ENCODE results near the gene EVA1A. TPM values are rescaled to one million over a fixed set of nuclear protein-coding genes. Genes with fewer than 3 reads are reported as not detected.

EVA1A gene
- total and polyA plus RNA-seq, 5 experiments from 2014 or later: 0.20 to 1.1 (median 0.68) TPM; not detected in 2

GRCh38 chr2:75565472-75566462 lies 5.0 kb upstream of the EVA1A start:
- H3K4me1 Mint-ChIP-seq: peaks cover 3 to 30% (median 15%) of the 10 kb centered on the region in 4 donors
- POLR2A ChIA-PET: no interaction called here
- no peak overlapping the region for H3K27ac Mint-ChIP-seq

GRCh38 chr2:75564713-75565359 lies 4.1 kb upstream of the EVA1A start:
- Mint-ChIP-seq H3K4me1 (peaks cover 7 to 35% (median 20%) of the 10 kb centered on the region in 4 donors), H3K4me3 (no peak overlapping the region), H3K27me3 (peaks cover 24 to 47% (median 37%) of the 10 kb centered on the region in 5 donors), H3K9me3 (peaks cover 0 to 4% (median 0%) of the 10 kb centered on the region in 9 donors), H3K36me3 (no peaks in the 10 kb centered on the region), H3K27ac (peak overlapping the region in 2 of 10 donors; percentile 3 to 4)
- POLR2A ChIA-PET: no interaction called here
- ATAC-seq: no peak
- no peak for DNase-seq

More at GRCh38 chr2:75565472-75566462, 5.0 kb upstream of the EVA1A start:
- ATAC-seq: no peak
- Mint-ChIP-seq H3K36me3 (no peaks in the 10 kb centered on the region), H3K27me3 (peaks cover 26 to 45% (median 37%) of the 10 kb centered on the region in 5 donors), H3K9me3 (peaks cover 0 to 4% (median 0%) of the 10 kb centered on the region in 9 donors), H3K4me3 (no peak overlapping the region)
- no peak for DNase-seq

GRCh38 chr2:75564026-75564688 lies 3.4 kb upstream of the EVA1A start:
- H3K36me3 Mint-ChIP-seq: no peaks in the 10 kb centered on the region
- peaks cover 8 to 40% (median 23%) of the 10 kb centered on the region in 4 donors for H3K4me1 Mint-ChIP-seq
- peak overlapping the region in 1 of 10 donors; percentile 8 for H3K4me3 Mint-ChIP-seq
- peaks cover 18 to 45% (median 34%) of the 10 kb centered on the region in 5 donors for H3K27me3 Mint-ChIP-seq
- no peak for ATAC-seq
- no peaks in the 10 kb centered on the region for H3K9me3 Mint-ChIP-seq
- DNase-seq: no peak
- POLR2A ChIA-PET: no interaction called here
- peak overlapping the region in 1 of 10 donors; percentile 77 for H3K27ac Mint-ChIP-seq

GRCh38 chr2:75563591-75563990 lies 2.9 kb upstream of the EVA1A start:
- Mint-ChIP-seq H3K27ac (no peak overlapping the region), H3K36me3 (no peaks in the 10 kb centered on the region), H3K27me3 (peaks cover 14 to 45% (median 34%) of the 10 kb centered on the region in 5 donors), H3K4me3 (peak overlapping the region in 1 of 10 donors; percentile 0), H3K4me1 (peaks cover 8 to 40% (median 24%) of the 10 kb centered on the region in 4 donors), H3K9me3 (no peaks in the 10 kb centered on the region)
- POLR2A ChIA-PET: no interaction called here
- peak in 2 of 10 donors; percentile 34 to 53 for DNase-seq
- peak; percentile 56 to 58 for ATAC-seq

- POLR2A ChIA-PET: no interaction called here
- Mint-ChIP-seq H3K4me1 (peaks cover 8 to 40% (median 24%) of the 10 kb centered on the region in 4 donors), H3K36me3 (no peaks in the 10 kb centered on the region), H3K4me3 (no peak overlapping the region), H3K9me3 (no peaks in the 10 kb centered on the region), H3K27ac (no peak overlapping the region), H3K27me3 (peaks cover 19 to 47% (median 37%) of the 10 kb centered on the region in 5 donors)
- ATAC-seq: no peak
- DNase-seq: no peak
Measured at GRCh38 chr2:75562513-75562864, 1.8 kb upstream of the EVA1A start.

GRCh38 chr2:75561566-75562512 lies 1.1 kb upstream of the EVA1A start:
- no peaks in the 10 kb centered on the region for H3K36me3 Mint-ChIP-seq
- no peaks in the 10 kb centered on the region for H3K9me3 Mint-ChIP-seq
- H3K27me3 Mint-ChIP-seq: peaks cover 22 to 50% (median 41%) of the 10 kb centered on the region in 5 donors
- POLR2A ChIA-PET: no interaction called here
- DNase-seq (no peak), ATAC-seq (no peak)
- peaks cover 8 to 40% (median 24%) of the 10 kb centered on the region in 4 donors for H3K4me1 Mint-ChIP-seq
- H3K27ac Mint-ChIP-seq: peak overlapping the region in 2 of 10 donors; percentile 11 to 25
- peak overlapping the region; percentile 83 to 97 (median 88) for H3K4me3 Mint-ChIP-seq

GRCh38 chr2:75560022-75560767 lies 544 bp downstream of the EVA1A start:
- POLR2A ChIA-PET: no interaction called here
- Mint-ChIP-seq H3K4me1 (peaks cover 8 to 40% (median 23%) of the 10 kb centered on the region in 4 donors), H3K9me3 (peaks cover 0 to 2% (median 0%) of the 10 kb centered on the region in 9 donors), H3K36me3 (no peaks in the 10 kb centered on the region), H3K27ac (peak overlapping the region in 2 of 10 donors; percentile 41 to 47), H3K27me3 (peaks cover 26 to 51% (median 46%) of the 10 kb centered on the region in 5 donors), H3K4me3 (peak overlapping the region; percentile 78 to 96 (median 88))
- ATAC-seq (peak; percentile 63 to 81), DNase-seq (peak in 1 of 10 donors; percentile 4)

GRCh38 chr2:75559680-75560021 lies 1.1 kb downstream of the EVA1A start:
- H3K27ac Mint-ChIP-seq: peak overlapping the region in 1 of 10 donors; percentile 47
- no peak for ATAC-seq

GRCh38 chr2:75558786-75559679 lies 1.7 kb downstream of the EVA1A start:
- Mint-ChIP-seq H3K9me3 (peaks cover 0 to 2% (median 0%) of the 10 kb centered on the region in 9 donors), H3K4me1 (peaks cover 8 to 30% (median 22%) of the 10 kb centered on the region in 4 donors), H3K4me3 (peak overlapping the region in 5 of 10 donors; percentile 38 to 83 (median 58)), H3K36me3 (no peaks in the 10 kb centered on the region), H3K27me3 (peaks cover 27 to 56% (median 47%) of the 10 kb centered on the region in 5 donors), H3K27ac (no peak overlapping the region)
- no peak for ATAC-seq
- DNase-seq: no peak
- POLR2A ChIA-PET: no interaction called here

More at GRCh38 chr2:75559680-75560021, 1.1 kb downstream of the EVA1A start:
- H3K4me3 Mint-ChIP-seq: peak overlapping the region; percentile 78 to 96 (median 88)
- no peaks in the 10 kb centered on the region for H3K36me3 Mint-ChIP-seq
- H3K4me1 Mint-ChIP-seq: peaks cover 8 to 37% (median 23%) of the 10 kb centered on the region in 4 donors
- POLR2A ChIA-PET: no interaction called here
- H3K27me3 Mint-ChIP-seq: peaks cover 28 to 56% (median 46%) of the 10 kb centered on the region in 5 donors
- H3K9me3 Mint-ChIP-seq: peaks cover 0 to 2% (median 0%) of the 10 kb centered on the region in 9 donors
- DNase-seq: no peak

- no peaks in the 10 kb centered on the region for H3K36me3 Mint-ChIP-seq
- H3K4me3 Mint-ChIP-seq: no peak overlapping the region
- peaks cover 24 to 60% (median 42%) of the 10 kb centered on the region in 5 donors for H3K27me3 Mint-ChIP-seq
- H3K9me3 Mint-ChIP-seq: peaks cover 0 to 2% (median 0%) of the 10 kb centered on the region in 9 donors
- POLR2A ChIA-PET: no interaction called here
- DNase-seq (no peak), ATAC-seq (no peak)
- H3K27ac Mint-ChIP-seq: no peak overlapping the region
- H3K4me1 Mint-ChIP-seq: peaks cover 8 to 22% (median 17%) of the 10 kb centered on the region in 4 donors
Measured at GRCh38 chr2:75558136-75558535, 2.6 kb downstream of the EVA1A start.
